Endodermal cell (in vitro differentiated cells): ENCODE measurements around the gene PTGES. TPM values are rescaled to one million over a fixed set of nuclear protein-coding genes. Genes with fewer than 3 reads are reported as not detected.
"Not testable (repeated sequence)": the region's sequence is repeated elsewhere in the genome, so short reads cannot be mapped to it uniquely, and the experiment has no call there.

Source experiments
- DNase-seq: peaks from one replicate; pipeline ENCODE4 v3.0.0-alpha.2; 2017
- H3K27ac ChIP-seq: 2 replicates; pipeline ENCODE4 v1.5.1; 2013; ENCODE audit warnings: mild to moderate bottlenecking, low read depth, low read length, moderate library complexity
- H3K27me3 ChIP-seq: 2 replicates; pipeline ENCODE4 v1.6.1; 2013; ENCODE audit warnings: mild to moderate bottlenecking, low read length, moderate library complexity; ENCODE audit not compliant: insufficient read depth, control insufficient read depth, poor library complexity, severe bottlenecking
- H3K36me3 ChIP-seq: 2 replicates; pipeline ENCODE4 v1.7.0; 2013; ENCODE audit warnings: mild to moderate bottlenecking, low read length, moderate library complexity; ENCODE audit not compliant: control insufficient read depth, insufficient read depth
- H3K4me1 ChIP-seq: one replicate; pipeline ENCODE4 v1.7.0; 2013; ENCODE audit warnings: low read length; ENCODE audit not compliant: control insufficient read depth, insufficient read depth
- H3K4me3 ChIP-seq: 2 replicates; pipeline ENCODE4 v1.5.1; 2013; ENCODE audit warnings: mild to moderate bottlenecking, low read length, moderate library complexity
- H3K9ac ChIP-seq: 2 replicates; pipeline ENCODE4 v1.6.1; 2013; ENCODE audit warnings: mild to moderate bottlenecking, low read length, moderate library complexity; ENCODE audit not compliant: poor library complexity, severe bottlenecking; ENCODE audit errors: extremely low read depth
- H3K9me3 ChIP-seq: 2 replicates; pipeline ENCODE4 v1.6.1; 2013; ENCODE audit warnings: mild to moderate bottlenecking, low read length, moderate library complexity; ENCODE audit not compliant: control insufficient read depth
- H3K27ac Mint-ChIP-seq: 2 replicates; pipeline ENCODE4 v1.8.0; 2020; ENCODE audit warnings: mixed read lengths
- H3K27me3 Mint-ChIP-seq: 2 replicates; pipeline ENCODE4 v1.8.0; 2021; ENCODE audit warnings: mild to moderate bottlenecking, mixed read lengths; ENCODE audit not compliant: insufficient read depth
- H3K36me3 Mint-ChIP-seq: 2 replicates; pipeline ENCODE4 v1.8.0; 2020; ENCODE audit warnings: low read depth, mixed read lengths
- H3K4me1 Mint-ChIP-seq: 2 replicates; pipeline ENCODE4 v1.8.0; 2020; ENCODE audit warnings: mixed read lengths
- H3K4me3 Mint-ChIP-seq: 2 replicates; pipeline ENCODE4 v1.8.0; 2020; ENCODE audit warnings: mild to moderate bottlenecking, moderate library complexity, mixed read lengths
- H3K9me3 Mint-ChIP-seq: 2 replicates; pipeline ENCODE4 v1.8.0; 2020; ENCODE audit warnings: mild to moderate bottlenecking, mixed read lengths
- WGBS, 2 experiments: methylation state at CpG; one replicate each; pipeline versions ENCODE4 v1.1.5 to v1.1.7; 2013; ENCODE audit warnings: missing lambda C conversion rate in 2 of 2, mixed read lengths in 1 of 2; ENCODE audit not compliant: insufficient coverage in 1 of 2, insufficient read length in 1 of 2; 5-methylcytosine and 5-hydroxymethylcytosine counted together
- total RNA-seq, 2 donors: library from RNA; stranded (reverse); fragmentation: NEBNext Ultra II Directional in 1 of 2; extraction: Animal tissue kit (Norgen Biotek cat#: 25700) in 1 of 2; gene quantifications; 2 replicates in 1 of 2; 3 replicates in 1 of 2; pipeline ENCODE4 v1.2.1, GENCODE V29; 2021
- TF ChIP-seq, protein P1 (sequence below): fragments of 200-600 bp; sonication (generic); conservative IDR thresholded peaks from 2 replicates; pipeline ENCODE4 v1.5.0; 2021; ENCODE audit warnings: antibody characterized with exemption, mild to moderate bottlenecking

Gene PTGES
- total RNA-seq, 2 donors from 2014 or later, result 0.29 to 0.62 TPM

DNA sequence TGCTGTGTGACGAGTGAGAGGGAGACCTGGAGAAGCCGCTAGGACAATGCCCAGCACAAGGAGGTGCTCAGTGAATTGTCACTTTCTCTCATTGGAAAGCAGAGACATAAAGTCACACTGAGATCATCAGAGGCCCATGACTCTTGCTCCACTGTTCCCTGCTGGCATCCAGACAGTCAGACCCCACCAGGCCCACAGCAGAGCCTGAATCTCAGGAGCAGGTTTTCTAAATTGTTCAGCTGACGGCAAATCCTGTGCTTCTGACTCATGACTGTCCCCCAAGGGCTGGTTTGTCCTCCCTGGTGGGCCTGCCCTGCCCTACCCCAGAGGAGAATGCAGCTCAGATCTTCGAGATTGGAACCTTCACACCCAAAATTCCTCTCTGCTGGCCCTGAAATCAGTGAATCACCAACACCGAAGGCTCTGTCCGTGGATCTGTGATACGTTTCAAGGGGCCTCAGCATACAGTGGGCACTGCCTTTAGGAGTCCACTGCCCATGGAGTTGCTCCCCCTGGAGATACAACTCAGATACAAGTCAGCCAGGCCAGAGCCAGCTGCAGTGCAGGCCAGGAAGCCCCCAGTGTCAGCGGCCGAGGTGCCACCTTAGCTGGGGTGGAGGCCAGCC is 2.7 kb downstream of the PTGES start:
- Mint-ChIP-seq H3K9me3 (no peaks in the 10 kb centered on the region), H3K36me3 (no peaks in the 10 kb centered on the region), H3K27ac (peak overlapping the region; percentile 10), H3K4me3 (no peak overlapping the region), H3K4me1 (peaks cover 10% of the 10 kb centered on the region), H3K27me3 (peaks cover 15% of the 10 kb centered on the region)
- Histone ChIP-seq H3K9ac (no peak overlapping the region), H3K36me3 (no peaks in the 10 kb centered on the region), H3K27ac (no peak overlapping the region), H3K4me1 (no peaks in the 10 kb centered on the region), H3K27me3 (no peaks in the 10 kb centered on the region), H3K4me3 (no peak overlapping the region), H3K9me3 (no peaks in the 10 kb centered on the region)
- DNase-seq, result no peak
- TF ChIP-seq, protein P1, sequence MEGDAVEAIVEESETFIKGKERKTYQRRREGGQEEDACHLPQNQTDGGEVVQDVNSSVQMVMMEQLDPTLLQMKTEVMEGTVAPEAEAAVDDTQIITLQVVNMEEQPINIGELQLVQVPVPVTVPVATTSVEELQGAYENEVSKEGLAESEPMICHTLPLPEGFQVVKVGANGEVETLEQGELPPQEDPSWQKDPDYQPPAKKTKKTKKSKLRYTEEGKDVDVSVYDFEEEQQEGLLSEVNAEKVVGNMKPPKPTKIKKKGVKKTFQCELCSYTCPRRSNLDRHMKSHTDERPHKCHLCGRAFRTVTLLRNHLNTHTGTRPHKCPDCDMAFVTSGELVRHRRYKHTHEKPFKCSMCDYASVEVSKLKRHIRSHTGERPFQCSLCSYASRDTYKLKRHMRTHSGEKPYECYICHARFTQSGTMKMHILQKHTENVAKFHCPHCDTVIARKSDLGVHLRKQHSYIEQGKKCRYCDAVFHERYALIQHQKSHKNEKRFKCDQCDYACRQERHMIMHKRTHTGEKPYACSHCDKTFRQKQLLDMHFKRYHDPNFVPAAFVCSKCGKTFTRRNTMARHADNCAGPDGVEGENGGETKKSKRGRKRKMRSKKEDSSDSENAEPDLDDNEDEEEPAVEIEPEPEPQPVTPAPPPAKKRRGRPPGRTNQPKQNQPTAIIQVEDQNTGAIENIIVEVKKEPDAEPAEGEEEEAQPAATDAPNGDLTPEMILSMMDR, result no peak
- WGBS, 2 experiments, result 83 to 89% methylated on average over 8 to 9 of the region's 9 CpGs

DNA sequence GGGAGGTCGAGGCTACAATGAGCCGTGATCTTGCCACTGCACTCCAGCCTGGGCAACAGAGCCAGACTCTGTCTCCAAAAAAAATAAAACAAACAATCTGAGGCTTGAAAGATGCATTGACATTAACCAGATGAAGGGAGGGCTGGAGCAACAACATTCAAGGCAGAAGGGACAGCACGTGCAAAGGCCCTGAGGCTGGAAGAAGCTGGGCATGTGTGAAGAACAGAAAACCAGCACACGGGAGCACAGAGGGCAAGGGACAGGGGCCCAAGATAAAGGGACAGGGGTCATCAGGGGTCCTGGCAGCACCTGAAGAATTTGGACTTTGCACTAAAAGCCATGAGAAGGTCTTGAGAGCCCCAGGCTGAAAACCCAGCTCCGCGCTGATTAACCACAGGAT is 3.3 kb downstream of the PTGES start:
- H3K9me3 ChIP-seq, result no peaks in the 10 kb centered on the region
- H3K36me3 ChIP-seq, result no peaks in the 10 kb centered on the region
- Mint-ChIP-seq H3K27me3 (peaks cover 15% of the 10 kb centered on the region), H3K9me3 (no peaks in the 10 kb centered on the region), H3K4me3 (no peak overlapping the region), H3K4me1 (peaks cover 10% of the 10 kb centered on the region), H3K27ac (peak overlapping the region; percentile 10), H3K36me3 (no peaks in the 10 kb centered on the region)
- H3K9ac ChIP-seq, result no peak overlapping the region
- 91 to 95% methylated on average over 4 to 6 of the region's 6 CpGs for WGBS, 2 experiments
- no peak for DNase-seq
- no peaks in the 10 kb centered on the region for H3K27me3 ChIP-seq
- H3K4me3 ChIP-seq, result no peak overlapping the region
- H3K4me1 ChIP-seq, result no peaks in the 10 kb centered on the region
- no peak overlapping the region for H3K27ac ChIP-seq
- TF ChIP-seq, protein P1, result no peak

DNA sequence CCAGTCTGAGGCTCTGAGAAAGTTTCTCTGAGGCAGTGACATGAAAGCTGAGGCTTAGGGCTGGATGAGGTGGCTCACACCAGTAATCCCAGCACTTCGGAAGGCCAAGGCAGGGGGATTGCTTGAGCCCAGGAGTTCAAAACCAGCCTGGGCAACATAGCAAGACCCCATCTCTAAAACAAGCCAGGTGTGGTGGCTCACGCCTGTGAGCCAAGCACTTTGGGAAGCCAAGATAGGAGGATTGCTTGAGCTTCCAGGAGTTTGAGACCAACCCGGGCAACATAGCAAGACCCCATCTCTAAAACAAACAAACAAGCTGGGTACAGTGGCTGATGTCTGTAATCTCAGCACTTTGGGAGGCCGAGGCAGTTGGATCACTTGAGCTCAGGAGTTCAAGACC is 3.8 kb downstream of the PTGES start:
- WGBS, 2 experiments, result 78 to 95% methylated on average over 1 to 4 of the region's 4 CpGs
- H3K4me3 ChIP-seq, H3K27ac ChIP-seq, H3K9ac ChIP-seq, H3K27me3 ChIP-seq, H3K9me3 Mint-ChIP-seq, H3K4me1 ChIP-seq, H3K9me3 ChIP-seq, H3K27ac Mint-ChIP-seq, DNase-seq, H3K36me3 Mint-ChIP-seq, H3K4me3 Mint-ChIP-seq, H3K36me3 ChIP-seq: not testable (repeated sequence)
- H3K4me1 Mint-ChIP-seq, result peaks cover 10% of the 10 kb centered on the region
- peaks cover 13% of the 10 kb centered on the region for H3K27me3 Mint-ChIP-seq

DNA sequence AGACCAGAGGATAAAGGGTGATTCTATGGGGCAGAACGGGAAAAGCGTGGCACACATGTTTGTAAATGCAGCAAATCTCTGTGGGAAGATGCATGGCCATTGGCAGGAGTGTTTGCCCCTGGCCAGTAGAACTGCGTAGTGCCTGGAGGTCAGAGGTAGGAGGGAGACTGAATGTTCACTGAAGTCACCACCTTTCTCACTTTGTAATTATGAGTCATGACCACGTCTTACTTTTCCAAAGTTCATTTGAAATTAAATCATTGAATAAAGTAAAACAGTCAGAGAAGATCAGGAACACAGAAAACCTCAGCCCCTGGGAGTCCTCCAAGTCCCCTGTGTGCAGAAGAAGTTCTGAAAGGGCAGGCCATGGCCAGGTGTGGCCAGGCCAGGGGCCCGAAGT is 4.6 kb downstream of the PTGES start:
- no peak overlapping the region for H3K9ac ChIP-seq
- no peak for DNase-seq
- Mint-ChIP-seq H3K4me3 (no peak overlapping the region), H3K27me3 (peaks cover 6% of the 10 kb centered on the region), H3K27ac (no peak overlapping the region), H3K4me1 (peaks cover 10% of the 10 kb centered on the region), H3K9me3 (no peaks in the 10 kb centered on the region), H3K36me3 (no peaks in the 10 kb centered on the region)
- H3K9me3 ChIP-seq, result no peaks in the 10 kb centered on the region
- H3K4me1 ChIP-seq, result no peaks in the 10 kb centered on the region
- no peaks in the 10 kb centered on the region for H3K36me3 ChIP-seq
- 93% methylated on average over 3 to 5 of the region's 5 CpGs for WGBS, 2 experiments
- no peaks in the 10 kb centered on the region for H3K27me3 ChIP-seq
- TF ChIP-seq, protein P1, result no peak
- H3K4me3 ChIP-seq, result no peak overlapping the region
- no peak overlapping the region for H3K27ac ChIP-seq
